Inflammatory macrophage (primary cell): ENCODE data around the gene HSPB2.

Experiments used
- DNase-seq, 2 donors: peaks; one replicate each; pipeline ENCODE4 v3.0.0-alpha.2; 2020 to 2022

Gene HSPB2

GRCh38 chr11:111939836-111940604 is 27.5 kb downstream of the HSPB2 start:
- no peak for DNase-seq

DNA sequence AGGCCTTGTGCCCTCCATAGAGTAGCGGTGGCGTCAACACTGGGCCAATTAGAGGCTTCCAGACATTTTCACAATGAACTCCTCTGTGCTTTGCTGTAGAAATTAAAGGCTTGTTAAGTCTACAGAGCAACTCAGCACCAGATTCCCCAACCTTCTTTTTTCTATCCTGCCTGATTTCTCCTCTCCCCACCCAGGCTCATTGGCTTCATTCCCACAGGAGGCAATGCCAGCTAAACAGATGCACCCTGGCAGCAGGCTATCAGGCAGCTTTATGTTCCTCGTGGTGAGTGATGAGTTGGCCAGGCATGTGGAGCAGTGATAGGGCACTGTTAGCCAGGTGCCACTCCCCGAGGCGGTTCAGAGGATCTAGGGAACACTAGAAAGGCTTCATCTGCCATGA is 29.4 kb downstream of the HSPB2 start:
- no peak for DNase-seq

DNA sequence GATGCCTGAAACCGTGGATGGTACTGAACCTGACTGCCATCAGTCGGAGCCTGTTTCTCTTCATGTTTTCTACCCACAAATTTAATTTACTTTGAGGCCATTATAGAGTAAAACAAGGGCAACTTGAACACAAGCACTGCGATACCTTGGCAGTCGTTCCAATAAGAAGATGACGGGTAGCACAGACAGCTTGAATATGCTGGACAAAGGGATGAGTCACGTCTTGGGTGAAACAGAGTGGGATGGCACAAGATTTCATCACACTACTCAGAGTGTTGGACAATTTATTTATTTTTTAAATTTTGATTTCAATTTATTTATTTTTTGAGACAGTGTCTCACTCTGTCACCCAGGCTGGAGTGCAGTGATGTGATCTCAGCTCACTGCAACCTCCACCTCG is 30.3 kb downstream of the HSPB2 start:
- peak in 1 of 2 donors; percentile 32 for DNase-seq

GRCh38 chr11:111944139-111944538 is 31.6 kb downstream of the HSPB2 start:
- DNase-seq: no peak

DNA sequence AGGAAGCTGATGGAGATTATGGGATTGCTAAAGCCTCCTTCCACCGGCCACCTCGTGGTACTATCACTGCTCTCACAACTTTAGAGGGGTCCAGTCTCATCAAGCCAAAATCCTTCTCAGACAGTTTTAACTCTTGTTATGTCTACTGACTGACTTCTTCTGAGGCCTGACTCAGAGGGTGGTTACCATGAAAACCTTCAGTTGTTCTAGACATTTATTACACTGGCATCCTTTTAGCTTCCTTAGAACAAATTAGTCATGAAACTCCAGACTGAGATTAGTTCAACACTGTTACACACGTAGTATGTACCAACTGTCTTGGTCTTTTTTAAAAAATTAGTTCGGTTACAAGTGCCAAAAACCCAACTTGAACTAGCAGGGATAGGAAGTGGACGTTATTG is 32.1 kb downstream of the HSPB2 start:
- peak in 1 of 2 donors; percentile 28 for DNase-seq

GRCh38 chr11:111945198-111945597 is 32.7 kb downstream of the HSPB2 start:
- DNase-seq: no peak

DNA sequence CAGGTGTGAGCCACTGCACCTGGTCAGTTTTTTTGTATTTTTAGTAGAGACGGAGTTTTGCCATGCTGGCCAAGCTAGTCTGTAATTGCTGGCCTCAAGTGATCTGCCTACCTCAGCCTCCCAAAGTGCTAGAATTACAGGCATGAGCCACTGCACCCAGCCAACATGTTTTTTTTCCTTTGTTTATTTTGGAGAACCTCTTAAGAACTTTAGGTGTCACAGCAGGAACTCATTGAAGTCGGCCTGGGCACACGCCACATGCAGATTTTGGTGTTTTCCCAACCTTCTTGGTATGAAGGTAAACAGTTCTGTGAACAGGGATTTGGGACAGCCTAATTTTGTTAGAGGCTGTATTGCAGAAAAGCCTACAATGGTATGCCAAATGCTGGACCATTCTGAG is 34.0 kb downstream of the HSPB2 start:
- no peak for DNase-seq

GRCh38 chr11:111947143-111947542 is 34.6 kb downstream of the HSPB2 start:
- DNase-seq: no peak

DNA sequence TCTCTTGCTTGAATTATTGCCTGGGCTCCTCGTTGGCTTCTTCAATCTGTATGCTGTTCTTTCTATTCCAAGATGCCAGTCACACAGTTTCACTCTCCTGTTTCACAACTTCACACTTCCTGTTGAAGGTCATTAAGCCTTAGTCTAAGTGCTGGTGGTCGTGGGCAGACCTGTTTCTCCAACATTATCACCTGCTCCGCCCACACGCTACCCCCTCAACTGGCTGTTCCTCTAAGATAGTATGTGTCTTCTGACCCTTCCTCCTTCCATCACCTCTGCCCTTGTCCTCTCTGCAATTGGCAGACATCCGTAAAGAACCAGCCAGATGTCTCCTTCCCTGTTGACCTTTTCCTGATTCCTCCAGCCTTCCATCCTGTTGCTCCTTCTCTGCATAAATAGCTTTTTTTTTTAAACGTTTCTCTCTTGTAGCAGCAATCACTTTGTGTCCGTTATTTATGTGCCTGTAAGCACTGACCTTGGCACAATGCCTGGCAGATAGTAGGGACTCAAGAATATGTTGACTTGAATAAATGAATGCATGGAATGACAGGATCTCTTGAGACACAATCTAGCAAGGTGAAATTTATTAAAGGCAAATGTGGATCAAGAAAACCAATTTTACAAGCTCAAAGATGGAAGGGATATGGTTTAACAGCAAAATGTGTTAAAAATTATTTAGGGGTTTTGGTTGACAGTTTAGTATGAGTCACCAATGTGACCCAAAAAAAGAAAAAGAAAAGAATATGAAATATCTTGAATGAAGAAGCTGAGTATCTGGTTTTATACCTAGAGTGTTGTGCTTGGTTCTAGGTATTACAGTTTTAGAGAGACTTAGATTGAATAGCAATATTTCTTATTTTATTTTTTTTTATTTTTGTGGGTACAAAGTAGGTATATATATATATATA is 37.2 kb downstream of the HSPB2 start:
- peak; percentile 24 to 50 for DNase-seq

DNA sequence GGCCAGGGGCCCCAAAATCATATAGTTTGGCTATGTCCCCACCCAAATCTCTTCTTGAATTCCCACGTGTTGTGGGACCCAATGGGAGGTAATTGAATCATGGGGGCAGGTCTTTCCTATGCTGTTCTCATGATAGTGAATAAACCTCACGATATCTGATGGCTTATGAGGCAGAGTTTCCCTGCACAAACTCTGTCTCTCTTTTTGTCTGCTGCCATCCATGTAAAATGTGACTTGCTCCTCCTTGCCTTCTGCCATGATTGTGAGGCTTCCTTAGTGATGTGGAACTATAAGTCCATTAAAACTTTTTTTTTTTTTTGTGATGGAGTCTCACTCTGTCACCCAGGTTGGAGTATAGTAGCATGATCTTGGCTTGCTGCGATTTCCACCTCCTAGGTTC is 39.0 kb downstream of the HSPB2 start:
- no peak for DNase-seq

DNA sequence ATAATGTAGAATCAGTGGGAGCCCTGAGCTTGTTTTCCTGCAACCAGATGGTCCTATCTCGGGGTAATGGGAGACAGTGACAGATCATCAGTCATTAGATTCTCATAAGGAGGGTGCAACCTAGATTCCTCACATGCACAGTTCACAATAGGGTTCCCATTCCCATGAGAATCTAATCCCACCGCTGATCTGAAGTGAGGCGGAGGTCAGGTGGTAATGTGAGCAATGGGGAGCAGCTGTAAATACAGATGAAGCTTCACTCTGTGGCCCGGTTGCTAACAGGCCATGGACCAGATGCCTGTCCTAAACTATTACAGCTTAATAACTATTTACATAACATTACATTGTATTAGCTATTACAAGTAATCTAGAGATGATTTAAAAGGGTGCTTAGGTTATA is 41.6 kb downstream of the HSPB2 start:
- DNase-seq: no peak

DNA sequence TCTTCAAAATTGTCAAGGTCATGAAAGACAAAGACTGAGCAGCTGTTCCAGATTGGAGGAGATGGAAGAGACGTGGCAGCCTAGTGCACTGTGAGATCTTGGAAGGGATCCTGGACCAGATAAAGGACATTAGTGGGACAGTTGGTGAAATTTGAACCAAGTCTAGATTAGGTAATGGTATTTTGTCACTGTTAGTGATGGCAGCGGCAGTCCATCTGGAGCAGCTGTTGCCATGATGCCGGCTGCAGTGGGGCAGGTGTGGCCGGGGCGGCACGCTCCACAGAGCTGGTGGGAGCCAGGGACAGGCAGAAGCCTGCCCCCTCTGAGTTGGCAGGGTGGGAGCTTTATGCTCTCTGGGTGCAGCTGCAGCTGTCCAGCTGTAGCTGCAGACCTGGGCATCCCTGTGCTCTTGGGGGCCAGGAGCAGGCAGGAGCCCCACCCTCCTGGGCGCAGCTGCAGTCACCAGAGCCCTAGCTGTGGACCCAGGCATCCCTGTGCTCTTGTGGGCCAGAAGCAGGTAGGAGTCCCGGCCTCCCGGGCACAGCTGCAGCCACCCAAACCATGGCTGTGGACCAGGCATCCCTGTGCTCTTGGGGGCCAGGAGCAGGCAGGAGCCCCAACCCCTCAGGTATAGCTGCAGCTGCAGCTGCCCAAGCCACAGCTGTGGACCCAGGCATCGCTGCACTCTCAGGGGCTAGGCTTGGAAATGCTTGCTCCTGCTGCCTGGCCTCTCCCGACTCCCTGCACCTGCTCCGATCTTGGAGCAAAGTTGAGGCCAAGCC is 45.3 kb downstream of the HSPB2 start:
- no peak for DNase-seq

DNA sequence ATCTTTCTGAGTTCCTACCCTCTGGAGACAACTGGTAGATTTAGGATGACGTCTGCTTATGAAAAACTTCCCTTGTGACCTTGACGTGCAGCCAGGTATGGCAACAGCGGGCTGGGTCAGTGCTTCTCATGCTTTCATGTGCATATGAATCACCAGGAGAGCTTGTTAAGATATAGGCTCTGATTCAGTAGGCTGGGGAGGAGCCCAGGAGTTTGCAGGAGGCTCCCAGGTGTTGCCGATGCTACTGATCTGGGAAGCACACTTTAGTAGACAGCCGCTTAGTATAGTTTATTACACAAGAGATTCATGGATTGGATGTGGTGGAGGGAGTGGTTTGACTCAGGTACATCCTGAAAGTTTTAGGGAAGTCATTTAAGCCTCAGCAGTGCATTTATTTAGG is 48.4 kb downstream of the HSPB2 start:
- no peak for DNase-seq

DNA sequence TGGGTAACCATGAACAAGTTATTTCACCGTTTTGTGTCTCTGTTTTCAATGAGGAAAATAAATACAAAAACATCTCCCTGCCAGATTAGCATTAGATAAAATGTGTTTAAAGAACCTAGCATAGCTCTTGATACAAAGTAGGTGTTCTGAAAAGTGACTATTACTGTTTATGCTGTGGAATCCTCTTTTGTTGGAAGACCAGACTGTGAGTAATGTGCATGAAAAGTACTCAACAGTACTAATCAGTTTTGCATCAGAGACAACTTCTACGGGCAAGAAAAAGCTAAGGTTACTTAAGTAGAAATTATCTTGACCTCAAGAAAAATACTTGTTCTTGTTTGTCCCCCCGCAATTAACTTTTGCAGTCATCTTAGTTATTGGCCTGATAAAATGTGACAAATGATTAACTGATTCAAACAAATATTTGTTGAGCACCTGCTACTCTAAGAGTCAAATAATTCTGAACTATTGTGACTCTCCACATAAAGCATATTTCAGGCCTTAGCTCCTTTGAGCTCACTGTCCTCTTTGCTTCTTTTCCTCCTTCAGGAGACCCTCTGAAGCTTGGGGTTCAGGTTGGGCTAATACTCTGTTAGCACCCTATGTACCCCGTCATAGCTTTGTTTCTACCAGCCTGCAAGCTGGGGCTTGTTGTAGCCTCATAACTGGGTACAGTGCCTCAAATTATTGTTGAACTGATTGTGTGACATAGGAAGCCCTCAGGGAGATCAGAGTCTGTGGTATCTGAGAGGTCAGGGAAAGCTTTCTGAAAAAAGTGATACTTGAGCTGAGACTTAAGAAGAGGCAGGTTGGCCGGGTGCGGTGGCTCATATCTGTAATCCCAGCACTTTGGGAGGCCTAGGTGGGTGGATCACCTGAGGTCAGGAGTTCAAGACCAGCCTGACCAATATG is 49.1 kb downstream of the HSPB2 start:
- DNase-seq: no peak
